BJ (cell line): Measurements from ENCODE around the gene PRRX2. TPM values are rescaled to one million over a fixed set of nuclear protein-coding genes. Genes with fewer than 3 reads are reported as not detected.

Source experiments
- CTCF ChIA-PET: fragments of 350-600 bp; formaldehyde crosslinking; extraction: SDS; loops from one replicate; lab custom pipeline; 2021; ENCODE audit warnings: antibody characterized with exemption, inconsistent platforms; lab: Yijun Ruan, JAX
- POLR2A ChIA-PET: fragments of 300-600 bp; sonication (Branson Sonifier 250); formaldehyde crosslinking; extraction: SDS; loops from one replicate; lab custom pipeline; 2021; ENCODE audit warnings: antibody characterized with exemption; lab: Charles Lee
- DNase-seq: peaks from one replicate; pipeline ENCODE4 v3.0.0-alpha.2; 2011; ENCODE audit warnings: low read depth
- H3K27me3 ChIP-seq: 2 replicates; pipeline ENCODE4 v1.6.0; 2011; ENCODE audit warnings: low read length; ENCODE audit not compliant: control insufficient read depth, insufficient read depth
- H3K36me3 ChIP-seq: 2 replicates; pipeline ENCODE4 v1.5.1; 2011; ENCODE audit warnings: low read length; ENCODE audit not compliant: control insufficient read depth, insufficient read depth
- H3K4me3 ChIP-seq: 2 replicates; pipeline ENCODE4 v1.5.1; 2011; ENCODE audit warnings: low read depth, mild to moderate bottlenecking, control low read depth, low read length
- CTCF ChIP-seq: IDR thresholded peaks from 2 replicates; pipeline ENCODE4 v1.5.1; 2011; ENCODE audit warnings: low read depth, mild to moderate bottlenecking, control low read depth, inconsistent platforms, low read length, moderate library complexity; ENCODE audit not compliant: insufficient read depth
- polyA plus RNA-seq: library from polyadenylated mRNA; depleted of rRNA; stranded (reverse); fragments of >200 nt; gene quantifications from 2 replicates; pipeline ENCODE4 v1.2.3, GENCODE V29; 2011

Gene PRRX2
- polyA plus RNA-seq, 1 experiment, result 37.4 TPM

GRCh38 chr9:129676287-129676686, 10.8 kb downstream of the PRRX2 start:
- Histone ChIP-seq H3K27me3 (no peaks in the 10 kb centered on the region), H3K36me3 (peaks cover 3% of the 10 kb centered on the region), H3K4me3 (no peak overlapping the region)
- CTCF ChIA-PET, result interaction anchor here (1.8 kb wide), 1 partner anchor 62 kb away, joined by 4 read pairs; no protein-coding TSS in a partner anchor
- POLR2A ChIA-PET, result interaction anchor here (0.6 kb wide), 1 partner anchor 338 kb away, joined by 4 read pairs; no protein-coding TSS in a partner anchor
- DNase-seq, result no peak
- no peak for TF ChIP-seq CTCF

GRCh38 chr9:129676975-129677374, 11.5 kb downstream of the PRRX2 start:
- H3K27me3 ChIP-seq, result no peaks in the 10 kb centered on the region
- POLR2A ChIA-PET, result no interaction called here

GRCh38 chr9:129677456-129677855, 12.0 kb downstream of the PRRX2 start:
- TF ChIP-seq CTCF, result no peak
- peaks cover 5% of the 10 kb centered on the region; the same call in 1 of the 2 replicates for H3K36me3 ChIP-seq
- no peak overlapping the region for H3K4me3 ChIP-seq
- no peaks in the 10 kb centered on the region for H3K27me3 ChIP-seq
- DNase-seq, result no peak
- ChIA-PET CTCF (interaction anchor here (0.6 to 1.2 kb wide), 3 partner anchors 19 to 36 kb away, joined by 3 read pairs; no protein-coding TSS in a partner anchor), POLR2A (no interaction called here)

More at GRCh38 chr9:129676975-129677374, 11.5 kb downstream of the PRRX2 start:
- no peak overlapping the region for H3K4me3 ChIP-seq
- peaks cover 5% of the 10 kb centered on the region for H3K36me3 ChIP-seq
- no peak for TF ChIP-seq CTCF
- DNase-seq, result no peak
- CTCF ChIA-PET, result interaction anchor here (1.2 kb wide), 2 partner anchors 19 to 34 kb away, joined by 3 read pairs; no protein-coding TSS in a partner anchor

GRCh38 chr9:129678844-129679243, 13.4 kb downstream of the PRRX2 start:
- no peak overlapping the region for H3K4me3 ChIP-seq
- ChIA-PET CTCF (no interaction called here), POLR2A (no interaction called here)
- no peak for DNase-seq
- H3K36me3 ChIP-seq, result peaks cover 5% of the 10 kb centered on the region; the same call in 1 of the 2 replicates
- no peak for TF ChIP-seq CTCF
- no peaks in the 10 kb centered on the region for H3K27me3 ChIP-seq

GRCh38 chr9:129679537-129679936, 14.1 kb downstream of the PRRX2 start:
- CTCF ChIA-PET, result interaction anchor here (1.0 kb wide), 1 partner anchor 47 kb away, joined by 5 read pairs; no protein-coding TSS in a partner anchor

More at GRCh38 chr9:129679537-129679936, 14.1 kb downstream of the PRRX2 start:
- no peaks in the 10 kb centered on the region for H3K27me3 ChIP-seq
- no peak overlapping the region for H3K4me3 ChIP-seq
- DNase-seq, result no peak
- POLR2A ChIA-PET, result no interaction called here
- peaks cover 5% of the 10 kb centered on the region; the same call in 1 of the 2 replicates for H3K36me3 ChIP-seq
- TF ChIP-seq CTCF, result no peak
